SK-N-DZ (cell line): ENCODE measurements around the gene OCRL.
"Not testable (repeated sequence)": the region's sequence is repeated elsewhere in the genome, so short reads cannot be mapped to it uniquely, and the experiment has no call there.

Source experiments
- DNase-seq: peaks from one replicate; pipeline ENCODE4 v3.0.0-alpha.2; 2015; ENCODE audit warnings: low spot score

OCRL gene

GRCh38 chrX:129534816-129535578 is 5.1 kb upstream of the OCRL start:
- no peak for DNase-seq

DNA sequence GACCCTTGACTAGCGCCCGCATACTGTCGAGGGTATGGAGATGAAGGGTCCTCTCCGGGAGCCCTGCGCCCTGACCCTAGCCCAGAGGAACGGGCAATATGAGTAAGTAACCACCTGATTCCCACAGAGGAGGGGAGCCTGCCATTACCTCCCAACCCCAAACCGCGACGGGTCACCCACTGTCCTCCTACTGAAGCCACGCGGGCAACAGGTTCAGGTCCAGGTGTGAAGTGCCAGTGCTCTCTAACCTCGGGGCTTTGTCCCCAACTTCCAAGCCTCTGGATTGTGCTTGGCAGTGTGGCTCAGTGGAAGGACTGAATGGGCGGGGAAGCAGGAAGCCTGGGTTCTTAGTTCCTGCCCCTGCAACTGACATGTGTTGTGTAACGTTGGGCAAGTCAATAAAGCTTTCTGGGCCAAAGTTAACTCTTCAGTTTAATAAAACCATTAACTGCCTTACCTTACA is 694 bp downstream of the OCRL start:
- DNase-seq = no peak

DNA sequence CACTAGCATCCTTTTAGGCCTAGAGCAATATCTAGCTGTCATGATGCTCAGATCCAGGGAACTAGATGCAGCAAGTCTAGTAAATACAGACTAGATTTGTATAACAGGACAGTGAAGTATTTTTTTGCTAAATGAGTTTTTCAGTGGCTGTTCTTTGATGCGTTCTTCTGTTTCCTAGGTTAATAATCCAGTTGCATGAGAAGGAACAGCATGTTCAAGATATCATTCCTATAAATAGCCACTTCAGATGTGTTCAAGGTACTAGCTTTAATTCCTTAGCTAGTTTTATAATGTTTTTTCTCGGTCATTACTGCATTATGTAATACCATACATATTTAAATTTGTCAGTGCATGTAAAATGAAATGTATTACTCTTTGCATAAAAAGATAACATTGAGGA is 4.7 kb downstream of the OCRL start:
- no peak for DNase-seq

DNA sequence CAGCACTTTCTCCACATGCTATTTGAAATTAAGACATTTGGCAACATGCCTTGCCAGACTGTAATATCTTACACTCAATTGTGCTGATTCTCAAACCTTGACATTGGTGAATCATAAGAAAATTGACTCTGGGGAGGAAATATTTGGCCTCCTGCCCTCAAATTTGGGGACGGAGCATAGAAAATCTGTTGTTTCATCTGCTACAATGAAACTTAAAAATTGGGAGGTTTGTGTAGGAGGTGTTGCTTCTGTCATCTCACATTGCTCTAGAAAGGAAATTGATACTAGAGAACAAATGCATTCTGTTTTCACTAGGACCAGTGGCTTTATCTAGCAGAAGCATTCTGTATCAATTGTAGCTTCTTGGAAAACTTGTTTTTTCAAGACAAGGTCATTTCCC is 5.3 kb downstream of the OCRL start:
- DNase-seq = no peak

DNA sequence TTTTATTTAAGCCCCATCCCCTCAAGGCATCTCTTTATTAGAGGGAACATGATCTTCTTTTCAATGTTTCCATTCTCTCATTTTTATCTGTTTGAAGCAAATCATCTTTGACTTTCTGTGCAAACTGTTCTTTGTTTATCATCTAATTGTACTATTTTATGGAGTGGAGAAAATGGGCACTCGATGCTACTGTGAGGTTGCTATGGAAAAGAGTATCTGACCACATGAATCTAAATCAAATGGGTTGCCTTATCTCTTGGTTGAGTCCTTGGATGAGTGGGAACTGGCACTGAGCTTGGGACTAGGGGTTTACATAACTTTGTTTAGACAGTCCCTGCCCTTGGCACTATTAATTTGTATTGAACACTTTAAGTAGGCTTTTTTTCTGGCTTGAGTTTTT is 9.1 kb downstream of the OCRL start:
- DNase-seq = no peak

DNA sequence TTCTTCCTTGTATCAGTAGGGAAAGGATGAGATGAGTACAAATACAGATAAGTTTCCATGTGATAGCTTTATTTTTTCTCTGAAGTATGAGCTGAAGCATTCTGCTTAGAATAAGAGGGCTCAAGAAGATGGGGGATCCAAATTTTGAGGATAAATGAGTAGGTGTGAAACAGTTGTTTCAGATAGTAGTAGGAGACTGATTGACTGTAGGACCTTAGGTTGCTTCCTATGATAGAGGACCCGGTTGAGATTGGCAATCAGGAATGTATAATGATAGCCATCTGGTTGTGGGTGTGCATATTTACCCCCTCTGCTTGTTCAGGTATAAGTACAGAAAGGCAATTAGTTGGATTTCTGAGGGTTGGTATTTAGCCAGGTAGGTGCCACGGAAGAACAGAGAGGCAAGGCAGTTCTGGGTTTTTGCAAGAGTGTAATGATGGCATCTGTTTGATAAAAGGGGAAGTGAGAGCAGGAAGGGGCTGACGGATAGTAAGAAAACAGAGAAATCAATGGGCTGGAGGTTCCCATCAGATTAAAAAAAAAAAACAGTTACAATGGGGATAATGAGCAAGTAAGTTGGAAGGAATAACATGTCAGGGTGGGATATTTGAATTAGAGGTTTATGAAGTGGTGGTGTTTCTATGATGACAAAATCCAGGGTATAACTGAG is 13.7 kb downstream of the OCRL start:
- DNase-seq = no peak

DNA sequence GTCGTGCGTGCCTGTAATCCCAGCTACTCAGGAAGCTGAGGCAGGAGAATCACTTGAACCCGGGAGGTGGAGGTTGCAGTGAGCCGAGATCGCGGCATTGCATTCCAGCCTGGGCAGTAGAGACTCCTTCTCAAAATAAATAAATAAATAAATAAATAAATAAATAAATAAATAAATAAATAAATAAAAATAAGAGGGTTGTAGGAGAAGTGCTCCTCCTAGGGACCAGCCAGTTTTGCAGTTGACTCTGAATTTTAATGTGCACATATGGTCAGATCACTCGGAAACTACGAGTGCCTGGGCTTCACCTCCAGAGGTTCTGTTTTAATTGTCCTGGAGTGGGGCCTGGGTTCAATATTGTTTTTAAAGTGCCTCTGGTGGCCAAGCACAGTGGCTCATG is 14.8 kb downstream of the OCRL start:
- DNase-seq = not testable (repeated sequence)

DNA sequence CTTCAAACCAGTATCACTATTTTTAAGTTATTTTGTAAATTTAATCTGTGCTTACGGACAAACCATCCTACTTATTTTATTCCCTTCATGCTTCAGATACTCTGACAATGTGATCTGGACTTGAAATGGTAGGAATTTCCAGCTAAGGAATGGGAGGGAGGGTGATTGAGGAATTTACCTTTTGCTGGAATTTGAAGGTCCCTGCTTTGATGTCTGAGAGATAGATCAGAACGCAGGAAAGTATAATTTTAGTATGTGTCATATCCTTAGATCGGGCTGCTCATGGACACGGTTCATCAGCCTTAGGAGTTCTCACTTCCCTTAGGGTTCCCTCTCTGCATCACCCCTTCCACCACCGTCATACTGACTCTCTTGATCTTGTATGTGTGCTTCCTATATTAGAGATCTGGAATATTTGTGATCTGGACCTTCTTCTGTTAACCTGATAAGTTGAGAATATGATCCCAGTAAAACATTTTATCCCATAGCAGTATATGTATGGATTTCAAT is 16.8 kb downstream of the OCRL start:
- no peak for DNase-seq

DNA sequence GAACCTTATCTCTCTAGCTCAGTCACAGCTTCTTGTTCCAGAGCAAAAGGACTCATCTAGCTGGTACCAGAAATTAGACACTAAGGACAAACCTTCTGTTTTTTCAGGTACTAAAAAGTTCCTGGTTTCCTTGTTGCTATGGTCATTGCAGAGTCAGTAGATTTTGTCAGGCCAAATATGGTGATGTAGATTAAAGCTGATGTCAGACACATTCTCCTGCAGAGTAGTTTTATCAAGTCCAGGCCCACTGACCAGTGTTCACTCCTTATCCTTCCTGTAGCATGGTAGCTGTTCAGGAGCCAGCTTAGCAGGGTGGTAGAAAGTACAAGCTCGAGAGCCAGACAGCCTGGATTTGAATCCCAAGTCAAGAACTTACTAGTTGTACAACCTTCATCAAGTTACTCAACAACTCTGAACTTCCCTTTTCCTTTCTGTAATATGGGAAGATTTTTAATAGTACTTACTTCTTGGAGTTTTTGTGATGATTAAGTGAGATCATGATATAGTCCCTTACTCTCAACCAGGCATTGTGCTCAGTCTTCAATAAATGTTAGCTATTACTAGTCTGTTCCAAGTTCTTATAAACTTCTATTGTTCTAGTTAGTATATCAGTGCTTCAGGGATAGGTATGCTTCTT is 17.9 kb downstream of the OCRL start:
- DNase-seq = no peak

GRCh38 chrX:129559783-129560182 is 19.7 kb downstream of the OCRL start:
- DNase-seq = no peak

DNA sequence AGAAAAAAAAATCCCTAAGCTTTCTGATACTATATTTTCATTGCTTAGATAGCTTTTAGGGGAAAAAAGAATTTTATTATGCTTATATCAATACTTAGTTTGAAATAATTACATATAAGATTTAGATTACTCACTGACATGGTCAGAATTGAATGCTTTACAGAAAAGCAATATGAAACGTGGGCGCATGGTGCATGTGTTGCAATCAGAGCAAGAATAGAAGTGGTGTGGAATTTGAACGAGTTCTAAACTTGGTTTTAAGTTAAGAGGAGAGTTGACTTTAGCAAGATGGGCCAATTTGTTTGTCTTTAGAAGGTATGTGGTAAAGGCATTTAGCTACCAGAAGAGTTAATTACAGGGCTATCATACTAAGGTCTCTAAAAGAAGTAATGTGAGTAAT is 21.4 kb downstream of the OCRL start:
- no peak for DNase-seq

GRCh38 chrX:129564345-129564744 is 24.3 kb downstream of the OCRL start:
- not testable (repeated sequence) for DNase-seq

DNA sequence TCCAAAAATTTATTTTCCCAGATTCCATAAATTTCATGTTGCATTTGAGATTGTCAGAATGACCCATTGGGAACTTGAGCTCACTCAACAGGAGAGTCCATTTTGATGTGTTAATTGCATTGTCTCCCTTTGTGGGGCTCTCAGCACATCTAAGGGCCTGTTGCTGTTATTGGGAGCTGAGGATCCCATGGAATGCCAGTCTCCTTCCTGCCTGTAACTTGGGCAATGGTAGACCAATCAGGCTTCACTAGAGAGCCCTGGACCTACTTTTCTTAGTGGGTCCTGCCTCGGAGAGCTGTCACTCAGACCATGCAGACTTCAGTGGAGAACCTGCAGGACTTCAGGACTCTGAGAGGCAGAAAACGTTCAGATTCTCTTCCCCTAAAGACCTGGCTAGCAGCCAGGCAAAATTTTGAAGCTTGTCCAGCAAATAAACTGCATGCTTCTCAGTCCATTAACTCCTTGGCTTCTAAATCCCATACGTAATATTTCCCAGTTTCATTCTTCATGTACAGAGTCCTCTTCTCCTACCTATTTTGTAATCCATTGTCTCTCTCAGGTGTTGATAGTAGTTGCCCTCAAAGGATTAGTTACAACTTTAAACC is 25.1 kb downstream of the OCRL start:
- no peak for DNase-seq

GRCh38 chrX:129566073-129566472 is 26.0 kb downstream of the OCRL start:
- DNase-seq = no peak

- DNase-seq = no peak
Measured at GRCh38 chrX:129568349-129568748, 28.3 kb downstream of the OCRL start.

DNA sequence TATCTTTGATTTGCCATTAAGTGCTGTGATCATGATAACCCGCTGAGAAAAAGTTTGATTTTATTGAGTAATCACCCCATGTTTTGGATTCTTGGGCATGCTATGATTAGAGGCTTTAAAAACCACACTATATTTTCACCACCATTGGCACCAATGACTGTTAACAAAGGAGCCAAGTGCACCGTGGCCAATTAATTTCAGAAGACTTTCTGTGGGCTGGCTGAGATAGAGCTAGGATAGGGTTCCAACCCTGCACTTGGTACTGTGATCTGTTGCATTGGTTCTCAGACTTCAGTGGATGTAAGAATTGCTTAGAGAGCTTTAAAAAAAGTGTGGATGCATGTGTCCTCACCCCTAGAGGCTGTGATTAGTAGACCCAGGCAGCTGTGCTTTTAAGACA is 32.4 kb downstream of the OCRL start:
- DNase-seq = no peak

GRCh38 chrX:129573652-129574051 is 33.6 kb downstream of the OCRL start:
- not testable (repeated sequence) for DNase-seq

DNA sequence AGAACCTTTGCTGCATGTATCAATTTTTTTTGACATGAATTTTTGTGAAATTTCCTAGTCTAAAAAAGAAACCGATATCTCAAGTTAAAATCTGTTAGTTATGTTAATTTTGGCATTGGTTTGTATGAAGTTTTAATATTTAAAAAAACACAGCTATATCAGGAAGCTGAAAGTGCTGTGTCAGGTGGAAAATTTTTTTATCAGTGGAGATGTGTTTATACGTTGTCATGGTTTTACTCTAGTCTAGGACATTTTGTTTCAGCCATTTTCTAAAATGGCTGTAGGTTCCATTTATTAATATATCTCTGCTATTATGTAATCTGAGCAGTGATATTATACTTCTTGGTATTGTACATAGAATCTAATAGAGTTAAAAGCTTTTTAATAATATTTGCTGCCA is 34.2 kb downstream of the OCRL start:
- DNase-seq = no peak

DNA sequence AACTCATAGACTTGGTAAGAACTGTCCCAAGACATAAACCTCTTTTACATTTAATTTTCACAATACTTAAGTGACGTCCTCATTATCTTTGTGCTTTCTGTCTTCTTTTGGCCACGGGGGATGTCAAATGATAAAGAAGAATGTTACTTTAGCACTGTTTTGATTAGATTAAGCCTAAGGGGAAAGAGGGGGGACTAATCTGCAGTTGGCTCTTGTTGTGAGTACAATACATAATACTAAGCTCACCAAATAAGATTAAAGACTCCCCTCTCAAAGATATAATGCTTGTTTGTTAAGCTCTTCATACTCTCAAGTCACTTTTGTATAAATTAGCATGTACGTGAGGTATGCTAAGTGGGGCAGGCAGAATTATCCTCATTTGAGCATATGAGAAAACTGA is 36.5 kb downstream of the OCRL start:
- no peak for DNase-seq

DNA sequence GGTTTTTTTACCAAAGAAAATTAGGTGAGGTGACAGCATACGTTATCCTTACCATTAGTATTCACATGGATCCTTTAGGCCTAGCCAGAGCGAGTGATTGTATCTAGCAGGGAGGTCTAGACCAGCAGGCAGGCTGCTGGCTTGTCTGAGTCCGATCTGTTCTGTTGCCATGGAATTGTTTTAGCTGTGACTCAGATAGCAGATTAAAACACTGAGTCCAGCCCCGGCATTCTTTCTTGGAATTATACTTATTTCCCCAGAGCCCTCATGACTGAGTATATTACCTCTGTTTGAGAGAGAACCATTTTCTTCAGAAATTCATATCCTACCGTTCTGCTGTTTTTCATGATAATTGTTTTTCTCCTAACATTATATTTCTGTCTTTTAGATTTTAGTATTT is 37.4 kb downstream of the OCRL start:
- DNase-seq = peak; percentile 1

GRCh38 chrX:129577877-129578276 is 37.8 kb downstream of the OCRL start:
- no peak for DNase-seq

GRCh38 chrX:129581904-129582303 is 41.8 kb downstream of the OCRL start:
- DNase-seq = no peak
